HepG2 (cell line): Measurements from ENCODE around the gene POLDIP3. TPM values are rescaled to one million over a fixed set of nuclear protein-coding genes. Genes with fewer than 3 reads are reported as not detected.

Source experiments
- FOSL1 ChIP-seq: sonication (generic); formaldehyde crosslinking; IDR thresholded peaks from 2 replicates; pipeline ENCODE4 v1.9.0; 2021; ENCODE audit warnings: missing genetic modification reagents, borderline replicate concordance
- MAFF ChIP-seq: IDR thresholded peaks from 2 replicates; pipeline ENCODE4 v1.6.1; 2011; ENCODE audit warnings: low read depth, low read length, improper control_type of control experiment
- MIER3 ChIP-seq: IDR thresholded peaks from 2 replicates; pipeline ENCODE4 v1.6.1; 2016; ENCODE audit warnings: missing compliant biosample characterization, borderline replicate concordance
- NFRKB ChIP-seq: fragments of 450-650 bp; IDR thresholded peaks from 2 replicates; pipeline ENCODE4 v1.6.1; 2017
- PHF20 ChIP-seq: sonication (generic); formaldehyde crosslinking; IDR thresholded peaks from 2 replicates; pipeline ENCODE4 v1.5.0; 2020; ENCODE audit warnings: mild to moderate bottlenecking, missing genetic modification reagents
- PRPF4 ChIP-seq: fragments of 200-400 bp; formaldehyde crosslinking; IDR thresholded peaks from 2 replicates; pipeline ENCODE4 v1.6.1; 2016; ENCODE audit warnings: low read length, low read depth; ENCODE audit not compliant: poor library complexity, severe bottlenecking
- TOPORS ChIP-seq: sonication (generic); formaldehyde crosslinking; IDR thresholded peaks from 2 replicates; pipeline ENCODE4 v1.8.0; 2023; ENCODE audit warnings: mild to moderate bottlenecking, missing genetic modification reagents
- ZMAT3 ChIP-seq: sonication (generic); formaldehyde crosslinking; conservative IDR thresholded peaks from 2 replicates; pipeline ENCODE4 v1.7.0; 2021; ENCODE audit warnings: missing genetic modification reagents
- ZNF143 ChIP-seq: sonication (generic); formaldehyde crosslinking; IDR thresholded peaks from 2 replicates; pipeline ENCODE4 v1.4.0; 2020; ENCODE audit warnings: missing genetic modification reagents
- ZNF207 ChIP-seq: fragments of 450-650 bp; IDR thresholded peaks from 2 replicates; pipeline ENCODE4 v1.6.1; 2016; ENCODE audit warnings: antibody characterized with exemption, borderline replicate concordance
- ZNF33B ChIP-seq: sonication (generic); formaldehyde crosslinking; IDR thresholded peaks from 2 replicates; pipeline ENCODE4 v1.5.1; 2020; ENCODE audit warnings: mild to moderate bottlenecking, missing genetic modification reagents
- ZNF441 ChIP-seq: sonication (generic); formaldehyde crosslinking; IDR thresholded peaks from 2 replicates; pipeline ENCODE4 v1.7.0; 2021; ENCODE audit warnings: missing genetic modification reagents, borderline replicate concordance
- ZNF75D ChIP-seq: sonication (generic); formaldehyde crosslinking; IDR thresholded peaks from 2 replicates; pipeline ENCODE4 v1.8.1; 2023; ENCODE audit warnings: missing genetic modification reagents, mild to moderate bottlenecking, borderline replicate concordance
- ZSCAN29 ChIP-seq: sonication (generic); formaldehyde crosslinking; conservative IDR thresholded peaks from 2 replicates; pipeline ENCODE4 v1.4.0; 2020; ENCODE audit warnings: mild to moderate bottlenecking, missing genetic modification reagents
- polyA plus RNA-seq, 8 experiments: library from polyadenylated mRNA; depleted of rRNA in 3 of 8; stranded (reverse) in 7 of 8; unstranded in 1 of 8; fragments of >200 nt; fragmentation: Illumina TruSeq in 4 of 8; extraction: Trizol in 4 of 8; gene quantifications; 2 replicates each; pipeline versions ENCODE4 v1.2.1 to v1.2.3, GENCODE V29; 2011 to 2016; ENCODE audit warnings: low read depth in 4 of 8, missing spikeins in 1 of 8, mixed read lengths in 1 of 8; ENCODE audit not compliant: insufficient read depth in 1 of 8
- total RNA-seq, 5 experiments: library from RNA; depleted of rRNA; stranded (reverse); fragments of >200 nt; fragmentation: Illumina TruSeq; extraction: Trizol; gene quantifications; 2 replicates each; pipeline ENCODE4 v1.2.3, GENCODE V29; 2016; ENCODE audit warnings: low read depth in 1 of 5
- TF ChIP-seq, protein P1 (sequence below): sonication (generic); formaldehyde crosslinking; IDR thresholded peaks from 2 replicates; pipeline ENCODE4 v1.8.0; 2022; ENCODE audit warnings: missing genetic modification reagents, mild to moderate bottlenecking, moderate library complexity, borderline replicate concordance
- TF ChIP-seq, protein P2 (sequence below): sonication (generic); formaldehyde crosslinking; IDR thresholded peaks from 2 replicates; pipeline ENCODE4 v1.8.0; 2022; ENCODE audit warnings: mild to moderate bottlenecking, missing genetic modification reagents, moderate library complexity
- TF ChIP-seq, protein P3 (sequence below): sonication (generic); formaldehyde crosslinking; IDR thresholded peaks from 2 replicates; pipeline ENCODE4 v1.4.0; 2020; ENCODE audit warnings: missing genetic modification reagents
- TF ChIP-seq, protein P4 (sequence below): sonication (generic); formaldehyde crosslinking; IDR thresholded peaks from 2 replicates; pipeline ENCODE4 v1.8.0; 2022; ENCODE audit warnings: low read depth, missing genetic modification reagents
- TF ChIP-seq, protein P5 (sequence below): sonication (generic); formaldehyde crosslinking; IDR thresholded peaks from 2 replicates; pipeline ENCODE4 v1.8.0; 2022; ENCODE audit warnings: missing genetic modification reagents, mild to moderate bottlenecking, borderline replicate concordance

The POLDIP3 gene
- total and polyA plus RNA-seq, 2 of the 13 experiments (the other 11 are each of a cell fraction or from before 2014, with no cell fraction given) = 45.8 to 47.4 TPM

DNA sequence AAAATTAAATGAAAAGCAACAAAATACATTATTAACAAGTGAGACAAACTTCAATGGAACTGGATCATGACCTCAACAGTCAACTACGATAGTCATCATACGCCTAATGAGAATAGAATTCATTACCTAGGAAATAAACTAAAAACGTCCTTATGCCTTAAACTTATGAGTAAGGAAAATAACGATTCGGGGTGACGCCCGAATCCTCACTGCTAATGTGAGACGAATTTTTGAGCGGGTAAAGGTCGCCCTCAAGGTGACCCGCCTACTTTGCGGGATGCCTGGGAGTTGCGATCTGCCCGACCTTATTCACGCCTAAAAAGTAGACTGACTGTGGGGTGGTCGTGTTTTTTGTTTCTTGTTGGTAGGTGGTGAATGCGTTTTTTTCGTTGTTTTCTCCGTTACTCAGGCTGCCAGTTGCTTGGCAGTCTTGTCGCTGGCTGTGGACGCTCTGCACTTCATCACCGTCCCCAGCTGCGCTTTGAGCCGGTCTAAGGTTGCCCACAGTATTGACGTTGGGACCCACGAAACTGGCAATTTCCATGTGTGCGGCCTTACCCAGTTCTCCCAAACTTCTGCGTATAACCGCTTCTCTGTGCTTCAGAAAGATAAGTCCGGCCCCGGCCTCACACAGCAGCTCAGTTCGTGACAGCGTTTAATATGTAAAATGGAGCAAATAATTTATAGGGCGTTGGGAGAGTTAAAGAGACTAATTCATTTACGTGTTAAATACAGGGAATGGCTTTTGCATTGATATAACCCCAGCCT is 593 bp upstream of the POLDIP3 start (continued):
- TF ChIP-seq TOPORS (CRISPR knock-in tag) = peak; percentile 83; the same call in 1 of the 2 replicates
- TF ChIP-seq NFRKB = no peak
- no peak for TF ChIP-seq PRPF4
- TF ChIP-seq, protein P1, sequence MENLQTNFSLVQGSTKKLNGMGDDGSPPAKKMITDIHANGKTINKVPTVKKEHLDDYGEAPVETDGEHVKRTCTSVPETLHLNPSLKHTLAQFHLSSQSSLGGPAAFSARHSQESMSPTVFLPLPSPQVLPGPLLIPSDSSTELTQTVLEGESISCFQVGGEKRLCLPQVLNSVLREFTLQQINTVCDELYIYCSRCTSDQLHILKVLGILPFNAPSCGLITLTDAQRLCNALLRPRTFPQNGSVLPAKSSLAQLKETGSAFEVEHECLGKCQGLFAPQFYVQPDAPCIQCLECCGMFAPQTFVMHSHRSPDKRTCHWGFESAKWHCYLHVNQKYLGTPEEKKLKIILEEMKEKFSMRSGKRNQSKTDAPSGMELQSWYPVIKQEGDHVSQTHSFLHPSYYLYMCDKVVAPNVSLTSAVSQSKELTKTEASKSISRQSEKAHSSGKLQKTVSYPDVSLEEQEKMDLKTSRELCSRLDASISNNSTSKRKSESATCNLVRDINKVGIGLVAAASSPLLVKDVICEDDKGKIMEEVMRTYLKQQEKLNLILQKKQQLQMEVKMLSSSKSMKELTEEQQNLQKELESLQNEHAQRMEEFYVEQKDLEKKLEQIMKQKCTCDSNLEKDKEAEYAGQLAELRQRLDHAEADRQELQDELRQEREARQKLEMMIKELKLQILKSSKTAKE = no peak; the same call in 1 of the 2 replicates
- peak; percentile 97 for TF ChIP-seq ZSCAN29 (CRISPR knock-in tag)
- no peak for TF ChIP-seq ZNF207
- peak; percentile 45 for TF ChIP-seq PHF20 (CRISPR knock-in tag)
- TF ChIP-seq ZMAT3 = peak; percentile 67; the same call in 1 of the 2 replicates
- peak; percentile 97; the same call in 1 of the 2 replicates for TF ChIP-seq MIER3 (CRISPR knock-in tag)
- peak; percentile 85 for TF ChIP-seq ZNF143 (CRISPR knock-in tag)
- TF ChIP-seq, protein P2, sequence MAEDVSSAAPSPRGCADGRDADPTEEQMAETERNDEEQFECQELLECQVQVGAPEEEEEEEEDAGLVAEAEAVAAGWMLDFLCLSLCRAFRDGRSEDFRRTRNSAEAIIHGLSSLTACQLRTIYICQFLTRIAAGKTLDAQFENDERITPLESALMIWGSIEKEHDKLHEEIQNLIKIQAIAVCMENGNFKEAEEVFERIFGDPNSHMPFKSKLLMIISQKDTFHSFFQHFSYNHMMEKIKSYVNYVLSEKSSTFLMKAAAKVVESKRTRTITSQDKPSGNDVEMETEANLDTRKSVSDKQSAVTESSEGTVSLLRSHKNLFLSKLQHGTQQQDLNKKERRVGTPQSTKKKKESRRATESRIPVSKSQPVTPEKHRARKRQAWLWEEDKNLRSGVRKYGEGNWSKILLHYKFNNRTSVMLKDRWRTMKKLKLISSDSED (CRISPR knock-in tag) = no peak
- 0 out of 2 replicates have a peak, but pooled peaks have one; percentile 22 for TF ChIP-seq ZNF75D (CRISPR knock-in tag)
- TF ChIP-seq FOSL1 (CRISPR knock-in tag) = 0 out of 2 replicates have a peak, but pooled peaks have one; percentile 10
- TF ChIP-seq, protein P3, sequence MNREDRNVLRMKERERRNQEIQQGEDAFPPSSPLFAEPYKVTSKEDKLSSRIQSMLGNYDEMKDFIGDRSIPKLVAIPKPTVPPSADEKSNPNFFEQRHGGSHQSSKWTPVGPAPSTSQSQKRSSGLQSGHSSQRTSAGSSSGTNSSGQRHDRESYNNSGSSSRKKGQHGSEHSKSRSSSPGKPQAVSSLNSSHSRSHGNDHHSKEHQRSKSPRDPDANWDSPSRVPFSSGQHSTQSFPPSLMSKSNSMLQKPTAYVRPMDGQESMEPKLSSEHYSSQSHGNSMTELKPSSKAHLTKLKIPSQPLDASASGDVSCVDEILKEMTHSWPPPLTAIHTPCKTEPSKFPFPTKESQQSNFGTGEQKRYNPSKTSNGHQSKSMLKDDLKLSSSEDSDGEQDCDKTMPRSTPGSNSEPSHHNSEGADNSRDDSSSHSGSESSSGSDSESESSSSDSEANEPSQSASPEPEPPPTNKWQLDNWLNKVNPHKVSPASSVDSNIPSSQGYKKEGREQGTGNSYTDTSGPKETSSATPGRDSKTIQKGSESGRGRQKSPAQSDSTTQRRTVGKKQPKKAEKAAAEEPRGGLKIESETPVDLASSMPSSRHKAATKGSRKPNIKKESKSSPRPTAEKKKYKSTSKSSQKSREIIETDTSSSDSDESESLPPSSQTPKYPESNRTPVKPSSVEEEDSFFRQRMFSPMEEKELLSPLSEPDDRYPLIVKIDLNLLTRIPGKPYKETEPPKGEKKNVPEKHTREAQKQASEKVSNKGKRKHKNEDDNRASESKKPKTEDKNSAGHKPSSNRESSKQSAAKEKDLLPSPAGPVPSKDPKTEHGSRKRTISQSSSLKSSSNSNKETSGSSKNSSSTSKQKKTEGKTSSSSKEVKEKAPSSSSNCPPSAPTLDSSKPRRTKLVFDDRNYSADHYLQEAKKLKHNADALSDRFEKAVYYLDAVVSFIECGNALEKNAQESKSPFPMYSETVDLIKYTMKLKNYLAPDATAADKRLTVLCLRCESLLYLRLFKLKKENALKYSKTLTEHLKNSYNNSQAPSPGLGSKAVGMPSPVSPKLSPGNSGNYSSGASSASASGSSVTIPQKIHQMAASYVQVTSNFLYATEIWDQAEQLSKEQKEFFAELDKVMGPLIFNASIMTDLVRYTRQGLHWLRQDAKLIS (CRISPR knock-in tag) = peak; percentile 99
- TF ChIP-seq ZNF441 = peak; percentile 40; the same call in 1 of the 2 replicates
- TF ChIP-seq, protein P4, sequence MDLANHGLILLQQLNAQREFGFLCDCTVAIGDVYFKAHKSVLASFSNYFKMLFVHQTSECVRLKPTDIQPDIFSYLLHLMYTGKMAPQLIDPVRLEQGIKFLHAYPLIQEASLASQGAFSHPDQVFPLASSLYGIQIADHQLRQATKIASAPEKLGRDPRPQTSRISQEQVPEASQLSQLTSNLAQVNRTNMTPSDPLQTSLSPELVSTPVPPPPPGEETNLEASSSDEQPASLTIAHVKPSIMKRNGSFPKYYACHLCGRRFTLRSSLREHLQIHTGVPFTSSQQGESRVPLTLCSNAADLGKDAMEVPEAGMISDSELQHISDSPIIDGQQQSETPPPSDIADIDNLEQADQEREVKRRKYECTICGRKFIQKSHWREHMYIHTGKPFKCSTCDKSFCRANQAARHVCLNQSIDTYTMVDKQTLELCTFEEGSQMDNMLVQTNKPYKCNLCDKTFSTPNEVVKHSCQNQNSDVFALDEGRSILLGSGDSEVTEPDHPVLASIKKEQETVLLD (CRISPR knock-in tag) = peak; percentile 87; the same call in 1 of the 2 replicates
- peak; percentile 54 for TF ChIP-seq MAFF
- TF ChIP-seq, protein P5, sequence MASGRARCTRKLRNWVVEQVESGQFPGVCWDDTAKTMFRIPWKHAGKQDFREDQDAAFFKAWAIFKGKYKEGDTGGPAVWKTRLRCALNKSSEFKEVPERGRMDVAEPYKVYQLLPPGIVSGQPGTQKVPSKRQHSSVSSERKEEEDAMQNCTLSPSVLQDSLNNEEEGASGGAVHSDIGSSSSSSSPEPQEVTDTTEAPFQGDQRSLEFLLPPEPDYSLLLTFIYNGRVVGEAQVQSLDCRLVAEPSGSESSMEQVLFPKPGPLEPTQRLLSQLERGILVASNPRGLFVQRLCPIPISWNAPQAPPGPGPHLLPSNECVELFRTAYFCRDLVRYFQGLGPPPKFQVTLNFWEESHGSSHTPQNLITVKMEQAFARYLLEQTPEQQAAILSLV = no peak
- TF ChIP-seq ZNF33B (CRISPR knock-in tag) = no peak
